Fibroblast of villous mesenchyme (primary cell): Measurements from ENCODE around the gene ARAP2. TPM values are rescaled to one million over a fixed set of nuclear protein-coding genes. Genes with fewer than 3 reads are reported as not detected.

ENCODE experiments used
- DNase-seq: peaks from one replicate; pipeline ENCODE4 v3.0.0-alpha.2; 2010; ENCODE audit warnings: low read depth
- H3K4me3 ChIP-seq: 2 replicates; pipeline ENCODE4 v1.5.1; 2011; ENCODE audit warnings: low read depth, mild to moderate bottlenecking, low read length
- total RNA-seq: library from RNA; depleted of rRNA; stranded (reverse); fragments of >200 nt; gene quantifications from 2 replicates; pipeline ENCODE4 v1.2.3, GENCODE V29; 2012
- TF ChIP-seq, protein P1 (sequence below): IDR thresholded peaks from 2 replicates; pipeline ENCODE4 v1.5.1; 2012; ENCODE audit warnings: low read depth, mild to moderate bottlenecking, low read length; ENCODE audit not compliant: insufficient read depth

ARAP2 gene
- total RNA-seq, 1 donor, result 11.2 TPM

GRCh38 chr4:36137336-36137735 lies 107.0 kb downstream of the ARAP2 start:
- H3K4me3 ChIP-seq, result no peak overlapping the region
- no peak for DNase-seq
- TF ChIP-seq, protein P1, sequence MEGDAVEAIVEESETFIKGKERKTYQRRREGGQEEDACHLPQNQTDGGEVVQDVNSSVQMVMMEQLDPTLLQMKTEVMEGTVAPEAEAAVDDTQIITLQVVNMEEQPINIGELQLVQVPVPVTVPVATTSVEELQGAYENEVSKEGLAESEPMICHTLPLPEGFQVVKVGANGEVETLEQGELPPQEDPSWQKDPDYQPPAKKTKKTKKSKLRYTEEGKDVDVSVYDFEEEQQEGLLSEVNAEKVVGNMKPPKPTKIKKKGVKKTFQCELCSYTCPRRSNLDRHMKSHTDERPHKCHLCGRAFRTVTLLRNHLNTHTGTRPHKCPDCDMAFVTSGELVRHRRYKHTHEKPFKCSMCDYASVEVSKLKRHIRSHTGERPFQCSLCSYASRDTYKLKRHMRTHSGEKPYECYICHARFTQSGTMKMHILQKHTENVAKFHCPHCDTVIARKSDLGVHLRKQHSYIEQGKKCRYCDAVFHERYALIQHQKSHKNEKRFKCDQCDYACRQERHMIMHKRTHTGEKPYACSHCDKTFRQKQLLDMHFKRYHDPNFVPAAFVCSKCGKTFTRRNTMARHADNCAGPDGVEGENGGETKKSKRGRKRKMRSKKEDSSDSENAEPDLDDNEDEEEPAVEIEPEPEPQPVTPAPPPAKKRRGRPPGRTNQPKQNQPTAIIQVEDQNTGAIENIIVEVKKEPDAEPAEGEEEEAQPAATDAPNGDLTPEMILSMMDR, result no peak

- no peak for DNase-seq
- TF ChIP-seq, protein P1, result no peak
- H3K4me3 ChIP-seq, result no peak overlapping the region
Measured at GRCh38 chr4:36133658-36134057, 110.7 kb downstream of the ARAP2 start.

DNA sequence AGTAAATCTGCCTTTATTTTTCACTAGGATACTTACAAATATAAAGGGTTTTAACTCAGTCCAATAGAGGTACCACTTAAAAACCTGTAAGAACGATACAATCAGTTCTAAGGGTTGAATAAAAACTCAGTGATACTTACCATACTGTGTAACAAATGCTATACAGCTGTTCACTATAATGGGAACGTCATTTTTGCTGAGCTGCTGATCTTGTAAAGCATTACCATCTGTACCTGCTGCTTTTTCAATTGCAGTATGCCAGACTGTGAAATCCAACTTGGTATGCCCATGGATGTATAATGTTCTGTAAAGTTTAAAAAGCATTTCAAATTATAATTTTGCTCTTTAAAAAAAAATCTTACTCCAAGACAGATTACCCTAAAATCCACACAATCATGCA lies 111.2 kb downstream of the ARAP2 start:
- TF ChIP-seq, protein P1, result no peak
- H3K4me3 ChIP-seq, result no peak overlapping the region
- no peak for DNase-seq

DNA sequence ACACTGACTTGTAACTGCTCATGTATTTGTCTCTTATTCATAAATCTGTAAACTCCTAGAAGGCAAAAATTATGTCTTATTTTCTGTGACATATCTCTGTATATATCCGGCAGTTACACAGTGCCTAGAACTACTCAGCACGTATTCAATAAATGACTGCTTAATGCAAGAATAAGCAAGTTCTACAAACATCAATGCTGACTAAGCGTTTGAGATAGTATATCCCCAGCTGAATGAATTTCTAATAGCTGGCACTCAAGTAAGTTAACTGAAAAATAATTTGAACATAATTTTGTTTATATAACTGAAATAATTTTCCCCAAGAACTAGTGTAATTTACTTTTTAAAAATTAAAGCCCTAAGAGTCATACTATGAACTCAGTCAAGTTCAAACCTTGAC lies 113.7 kb downstream of the ARAP2 start:
- TF ChIP-seq, protein P1, result no peak
- DNase-seq, result no peak
- no peak overlapping the region for H3K4me3 ChIP-seq

DNA sequence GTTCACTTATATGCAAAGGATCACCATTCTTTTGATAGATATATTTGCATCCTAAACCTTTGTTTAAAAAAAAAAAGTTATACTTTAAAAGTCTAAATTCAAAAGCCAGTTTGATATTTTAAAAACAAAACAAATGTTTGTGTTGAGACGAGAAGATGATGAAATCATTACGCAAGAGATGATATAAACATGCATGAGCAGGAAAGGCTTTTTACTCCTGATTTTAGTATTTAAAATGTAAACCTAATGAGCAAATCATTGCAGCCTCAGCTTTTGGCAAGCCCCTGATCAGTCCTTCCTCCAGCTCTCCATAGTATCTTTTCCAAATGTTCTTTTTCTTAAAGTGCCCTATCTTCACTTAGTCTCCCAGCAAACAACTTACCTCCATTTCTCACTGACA lies 115.6 kb downstream of the ARAP2 start:
- no peak overlapping the region for H3K4me3 ChIP-seq
- TF ChIP-seq, protein P1, result no peak
- DNase-seq, result peak; percentile 42

DNA sequence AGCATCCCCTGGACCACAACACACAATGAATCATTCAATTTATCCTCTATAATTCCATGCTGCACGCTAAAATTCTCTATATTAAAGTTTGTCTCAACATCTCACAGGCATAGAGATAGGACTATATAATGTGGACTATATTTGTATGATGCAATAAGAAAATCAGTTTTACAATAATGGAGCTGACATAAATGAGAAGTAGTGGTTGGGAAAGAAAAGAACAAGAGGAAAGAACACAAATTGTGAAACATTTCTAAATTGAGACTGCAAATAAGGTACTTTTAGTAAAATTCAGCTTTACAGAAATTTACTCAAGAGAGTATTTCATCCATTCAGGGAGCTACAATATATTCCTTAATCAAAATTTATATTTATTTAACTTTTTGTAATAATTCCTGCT lies 120.4 kb downstream of the ARAP2 start:
- DNase-seq, result no peak
- TF ChIP-seq, protein P1, result no peak
- H3K4me3 ChIP-seq, result no peak overlapping the region

- TF ChIP-seq, protein P1, result no peak
- no peak for DNase-seq
- no peak overlapping the region for H3K4me3 ChIP-seq
Measured at GRCh38 chr4:36115312-36115711, 129.0 kb downstream of the ARAP2 start.
